Smooth muscle cell (in vitro differentiated cells): ENCODE measurements around the gene TRIM32. TPM values are rescaled to one million over a fixed set of nuclear protein-coding genes. Genes with fewer than 3 reads are reported as not detected.

Experiments
- DNase-seq: peaks from one replicate; lab custom pipeline; 2025; ENCODE audit not compliant: unreplicated experiment; lab: John Stamatoyannopoulos, UW
- H2AFZ ChIP-seq: fragments of 200-600 bp; sonication (generic); 2 replicates; pipeline ENCODE4 v1.6.0; 2016; ENCODE audit warnings: antibody characterized with exemption, low read depth, mild to moderate bottlenecking
- H3F3A ChIP-seq: fragments of 200-600 bp; sonication (generic); 2 replicates; pipeline ENCODE4 v1.6.0; 2017; ENCODE audit warnings: antibody characterized with exemption, low read depth
- H3K27ac ChIP-seq: fragments of 200-600 bp; sonication (generic); 2 replicates; pipeline ENCODE4 v1.5.1; 2016; ENCODE audit warnings: low read depth, mild to moderate bottlenecking
- H3K27me3 ChIP-seq: fragments of 200-600 bp; sonication (generic); 2 replicates; pipeline ENCODE4 v1.6.1; 2016; ENCODE audit warnings: low read depth, mild to moderate bottlenecking
- H3K36me3 ChIP-seq: fragments of 200-600 bp; sonication (generic); 2 replicates; pipeline ENCODE4 v1.5.1; 2016; ENCODE audit warnings: low read depth
- H3K4me1 ChIP-seq: fragments of 200-600 bp; sonication (generic); 2 replicates; pipeline ENCODE4 v1.5.1; 2016; ENCODE audit warnings: low read depth
- H3K4me2 ChIP-seq: fragments of 200-600 bp; sonication (generic); 2 replicates; pipeline ENCODE4 v1.6.0; 2016; ENCODE audit warnings: mild to moderate bottlenecking
- H3K4me3 ChIP-seq: fragments of 200-600 bp; sonication (generic); 2 replicates; pipeline ENCODE4 v1.5.1; 2016; ENCODE audit warnings: mild to moderate bottlenecking
- H3K79me2 ChIP-seq: fragments of 200-600 bp; sonication (generic); 2 replicates; pipeline ENCODE4 v1.6.0; 2016; ENCODE audit warnings: low read depth, mild to moderate bottlenecking
- H3K9ac ChIP-seq: fragments of 200-600 bp; sonication (generic); 2 replicates; pipeline ENCODE4 v1.6.0; 2016; ENCODE audit warnings: low read depth
- H3K9me3 ChIP-seq: fragments of 200-600 bp; sonication (generic); replicated peaks from 2 replicates; pipeline ENCODE4 v1.5.1; 2016; ENCODE audit warnings: low read depth
- H4K20me1 ChIP-seq: fragments of 200-600 bp; sonication (generic); 2 replicates; pipeline ENCODE4 v1.6.0; 2016; ENCODE audit warnings: low read depth
- WGBS: methylation state at CpG from one replicate; pipeline ENCODE4 v1.1.7; 2016; ENCODE audit warnings: low lambda C conversion rate; 5-methylcytosine and 5-hydroxymethylcytosine counted together
- polyA plus RNA-seq: library from polyadenylated mRNA; unstranded; fragments of >200 nt; fragmentation: Nextera tagmentation; extraction: Ambion mirVana; gene quantifications from 2 replicates; pipeline ENCODE4 v1.2.1, GENCODE V29; 2016
- total RNA-seq: library from RNA; depleted of rRNA; stranded (reverse); fragments of >200 nt; gene quantifications from 2 replicates; pipeline ENCODE4 v1.2.3, GENCODE V29; 2014
- TF ChIP-seq, protein P1 (sequence below): fragments of 200-600 bp; sonication (generic); IDR thresholded peaks from 2 replicates; pipeline ENCODE4 v1.5.1; 2017; ENCODE audit warnings: borderline replicate concordance, mild to moderate bottlenecking, antibody characterized with exemption; ENCODE audit not compliant: insufficient read depth, poor library complexity, severe bottlenecking

TRIM32 gene
- total and polyA plus RNA-seq, 2 experiments from 2014 or later: 21.5 to 22.7 TPM

DNA sequence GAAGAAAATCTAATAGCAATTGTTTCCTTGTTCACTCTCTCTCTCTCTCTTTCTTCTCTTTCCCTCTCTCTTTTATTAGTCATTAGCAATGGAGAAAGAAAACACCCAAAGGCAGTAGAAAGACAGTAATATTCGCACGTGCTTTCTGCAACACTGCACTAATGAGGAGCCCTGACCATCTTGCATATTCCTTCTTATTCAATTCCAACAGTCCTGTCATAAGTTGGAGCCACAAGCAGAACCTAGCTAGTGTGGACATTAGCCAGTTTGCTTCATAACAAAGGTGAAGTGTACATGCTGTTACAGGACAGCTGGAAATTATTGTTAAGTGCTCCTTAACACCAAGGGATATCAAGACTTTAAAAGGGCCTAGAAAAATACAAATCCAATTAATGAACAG is 63.4 kb downstream of the TRIM32 start:
- H3K27ac ChIP-seq: no peak overlapping the region
- TF ChIP-seq, protein P1, sequence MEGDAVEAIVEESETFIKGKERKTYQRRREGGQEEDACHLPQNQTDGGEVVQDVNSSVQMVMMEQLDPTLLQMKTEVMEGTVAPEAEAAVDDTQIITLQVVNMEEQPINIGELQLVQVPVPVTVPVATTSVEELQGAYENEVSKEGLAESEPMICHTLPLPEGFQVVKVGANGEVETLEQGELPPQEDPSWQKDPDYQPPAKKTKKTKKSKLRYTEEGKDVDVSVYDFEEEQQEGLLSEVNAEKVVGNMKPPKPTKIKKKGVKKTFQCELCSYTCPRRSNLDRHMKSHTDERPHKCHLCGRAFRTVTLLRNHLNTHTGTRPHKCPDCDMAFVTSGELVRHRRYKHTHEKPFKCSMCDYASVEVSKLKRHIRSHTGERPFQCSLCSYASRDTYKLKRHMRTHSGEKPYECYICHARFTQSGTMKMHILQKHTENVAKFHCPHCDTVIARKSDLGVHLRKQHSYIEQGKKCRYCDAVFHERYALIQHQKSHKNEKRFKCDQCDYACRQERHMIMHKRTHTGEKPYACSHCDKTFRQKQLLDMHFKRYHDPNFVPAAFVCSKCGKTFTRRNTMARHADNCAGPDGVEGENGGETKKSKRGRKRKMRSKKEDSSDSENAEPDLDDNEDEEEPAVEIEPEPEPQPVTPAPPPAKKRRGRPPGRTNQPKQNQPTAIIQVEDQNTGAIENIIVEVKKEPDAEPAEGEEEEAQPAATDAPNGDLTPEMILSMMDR: no peak
- H3K4me1 ChIP-seq: no peaks in the 10 kb centered on the region
- H3K36me3 ChIP-seq: no peaks in the 10 kb centered on the region
- H2AFZ ChIP-seq: no peak overlapping the region
- H3K27me3 ChIP-seq: no peaks in the 10 kb centered on the region
- no peaks in the 10 kb centered on the region for H3F3A ChIP-seq
- H3K9ac ChIP-seq: no peak overlapping the region
- WGBS: 98% methylated on average over 2 of the region's 2 CpGs
- H3K4me2 ChIP-seq: no peak overlapping the region
- no peak overlapping the region for H3K4me3 ChIP-seq
- no peaks in the 10 kb centered on the region for H3K9me3 ChIP-seq
- H4K20me1 ChIP-seq: no peaks in the 10 kb centered on the region
- H3K79me2 ChIP-seq: no peaks in the 10 kb centered on the region
- DNase-seq: no peak
